KBM-7 (cell line): ENCODE measurements around the gene PREB.
A peak's percentile ranks its signal among the peaks of the same experiment; 100 is the strongest.

ENCODE experiments used
- DNase-seq: peaks from one replicate; pipeline ENCODE4 v3.0.0-alpha.2; 2015
- in situ Hi-C: fragments of 300-500 bp; cut with MboI; formaldehyde crosslinking; loops from 2 replicates; pipeline ENCODE4 v1.14.3; 2020; ENCODE audit warnings: low sequenced_read_pairs, low pct_unique_long_range_greater_than_20kb, mixed read lengths

The PREB gene

DNA sequence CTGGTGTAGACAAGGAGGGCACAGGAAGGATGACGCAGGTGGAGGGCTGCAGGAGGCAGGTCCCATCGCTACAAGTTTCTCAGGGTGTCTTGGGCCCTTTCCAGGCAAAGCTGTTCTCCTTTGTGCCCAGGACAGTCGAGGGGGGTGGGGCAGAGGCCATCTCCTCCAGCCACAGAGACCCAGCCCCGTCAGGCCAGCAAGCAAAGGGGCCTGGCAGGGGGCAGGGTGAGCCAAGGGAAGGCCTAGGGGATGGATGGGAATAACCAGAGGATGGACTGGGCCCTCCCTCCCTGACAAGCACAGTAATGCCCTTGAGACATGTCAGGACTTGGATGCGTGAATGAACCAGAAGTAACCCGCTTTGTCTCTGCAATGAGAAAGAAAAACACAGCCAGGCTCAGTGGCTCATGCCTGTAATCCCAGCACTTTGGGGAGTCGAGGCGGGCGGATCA is 20.7 kb upstream of the PREB start:
- in situ Hi-C loops = no loop called here
- no peak for DNase-seq

GRCh38 chr2:27154488-27154887 is 20.1 kb upstream of the PREB start:
- in situ Hi-C loops = no loop called here

DNA sequence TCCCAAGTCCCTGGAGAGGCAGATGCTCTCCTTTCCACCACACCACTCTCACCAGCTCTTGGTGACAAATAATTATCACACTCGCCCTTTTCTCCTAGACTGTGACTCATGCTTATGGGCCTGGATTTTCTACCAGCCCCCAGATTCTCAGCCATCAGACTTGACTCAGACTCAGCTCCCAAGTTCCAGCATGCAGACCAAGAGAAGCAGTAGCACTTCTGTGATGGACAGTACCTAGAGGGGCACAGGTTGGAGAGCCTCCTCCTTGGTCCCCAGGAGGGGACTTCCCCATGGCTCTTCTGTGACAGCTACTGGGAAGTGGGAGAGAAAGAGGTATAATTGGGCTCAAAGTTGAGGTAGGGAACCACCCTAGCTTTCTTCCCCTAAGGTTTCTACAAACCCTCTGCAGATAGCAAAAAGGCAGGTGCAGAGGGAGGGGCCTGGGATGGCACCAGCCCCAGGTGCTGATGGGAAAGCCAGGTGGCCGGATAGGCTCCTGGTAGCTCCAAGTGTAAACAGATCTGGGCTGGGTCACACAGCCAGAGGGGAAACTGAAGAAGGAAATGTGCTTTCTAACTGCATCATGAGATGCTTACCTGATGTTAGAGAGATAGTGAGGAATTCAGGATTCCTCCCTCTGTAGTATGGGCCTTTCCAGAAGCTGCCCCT is 18.5 kb upstream of the PREB start:
- in situ Hi-C loops = no loop called here
- no peak for DNase-seq

More at GRCh38 chr2:27154488-27154887, 20.1 kb upstream of the PREB start:
- DNase-seq = no peak

DNA sequence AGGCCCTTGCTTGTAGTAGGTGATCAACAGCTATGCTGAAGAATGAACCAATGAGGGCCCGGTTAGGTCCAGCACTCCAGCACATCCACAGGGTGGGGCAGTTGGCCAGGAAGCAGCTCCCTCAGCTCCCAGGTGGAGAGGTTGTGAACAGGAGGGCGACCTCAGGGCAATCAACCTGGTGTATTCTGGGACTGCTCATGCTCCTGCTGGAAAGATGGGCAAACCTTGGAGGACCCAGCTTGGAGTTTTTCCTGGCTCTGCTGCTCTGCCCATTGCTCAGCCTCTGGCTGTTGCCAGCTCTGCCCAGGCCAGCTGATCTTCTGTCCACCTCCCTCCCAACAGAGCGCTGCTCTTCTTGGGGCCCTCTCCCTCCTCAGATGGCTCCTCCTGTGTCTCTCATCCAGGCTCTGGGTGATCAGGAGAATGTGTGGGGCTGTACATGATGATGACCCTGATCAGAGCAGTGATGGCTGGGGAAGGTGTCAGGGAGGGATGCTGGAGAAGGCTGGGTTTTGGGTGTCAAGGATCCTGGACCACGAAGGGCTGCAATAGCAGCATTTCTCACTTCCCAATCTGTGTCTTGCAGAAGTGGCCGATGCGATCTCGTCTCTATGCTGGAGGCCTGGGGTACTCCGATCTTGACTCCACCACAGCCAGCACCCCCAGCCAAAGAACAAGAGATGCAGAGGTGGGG is 17.8 kb upstream of the PREB start:
- no peak for DNase-seq
- in situ Hi-C loops = no loop called here

DNA sequence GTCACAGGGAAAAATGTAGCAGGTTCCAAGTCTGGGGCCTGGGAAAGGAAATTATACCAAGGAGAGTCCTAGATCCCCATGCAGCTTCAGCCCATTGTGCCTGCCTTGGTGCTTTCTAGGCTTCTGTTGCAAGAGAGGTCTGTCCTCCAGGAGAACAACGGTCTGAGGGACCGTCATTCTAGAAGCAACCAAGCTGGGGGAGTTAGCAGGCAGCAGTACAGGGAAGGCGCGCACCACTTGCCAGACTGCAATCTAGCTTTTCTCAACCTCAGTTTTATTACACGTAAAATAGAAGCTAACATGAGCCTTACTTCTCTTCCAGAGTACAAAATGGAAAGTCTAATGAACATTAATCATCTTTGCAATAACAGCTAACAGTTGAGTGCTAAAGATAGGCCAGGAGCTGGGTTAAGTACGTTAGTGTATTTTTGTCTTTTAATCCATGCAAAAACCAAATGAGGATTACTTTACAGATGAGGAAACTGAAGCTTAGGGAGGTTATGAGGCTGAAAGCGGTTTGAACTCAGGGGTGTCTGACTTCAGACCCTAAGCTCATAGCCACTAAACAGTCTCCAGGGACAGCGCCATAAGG is 16.3 kb upstream of the PREB start:
- in situ Hi-C loops = no loop called here
- no peak for DNase-seq

DNA sequence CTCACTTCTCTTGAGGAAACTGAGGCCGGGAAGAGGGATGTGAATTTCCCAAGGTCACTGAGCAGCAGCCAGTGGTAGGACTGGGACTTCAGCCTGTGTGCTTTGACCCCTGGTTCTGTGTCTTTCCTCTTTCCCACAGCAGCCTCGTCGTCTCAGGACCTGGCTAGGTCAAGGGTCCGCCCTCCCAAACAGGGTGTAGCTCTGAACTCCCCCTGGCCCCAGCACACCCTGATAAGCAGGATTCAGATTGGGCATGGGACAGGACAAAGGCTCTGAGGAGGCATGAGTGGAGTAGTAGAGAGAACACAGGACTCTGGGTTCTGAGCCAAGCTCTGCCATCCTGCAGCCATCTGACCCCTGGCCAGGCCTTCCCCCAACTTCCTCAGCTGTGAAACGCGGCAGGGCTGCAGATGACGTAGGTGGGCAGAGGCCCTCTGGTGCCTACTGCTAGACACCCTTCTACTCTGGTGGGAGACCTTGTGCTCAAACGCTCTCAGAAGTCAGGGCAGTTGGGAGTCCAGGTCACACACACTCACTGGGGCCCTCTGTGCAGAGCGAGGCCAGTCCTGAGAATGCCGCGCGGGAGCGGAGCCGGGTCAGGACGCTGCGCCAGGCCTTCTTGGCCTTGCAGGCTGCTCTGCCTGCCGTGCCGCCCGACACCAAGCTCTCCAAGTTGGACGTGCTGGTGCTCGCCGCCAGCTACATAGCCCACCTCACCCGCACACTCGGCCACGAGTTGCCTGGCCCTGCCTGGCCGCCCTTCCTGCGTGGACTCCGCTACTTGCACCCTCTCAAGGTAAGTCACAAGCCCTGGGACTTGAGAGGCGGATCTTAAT is 15.4 kb upstream of the PREB start:
- in situ Hi-C loops = no loop called here
- DNase-seq = no peak

- in situ Hi-C loops = no loop called here
- DNase-seq = no peak
These were observed 14.5 kb upstream of the PREB start, which contains the start of gene TCF23 for GRCh38 chr2:27148801-27149439. Gene TCF23 (plus strand): TSS chr2:27149004. CDS start chr2:27149134, 130 bp downstream.

GRCh38 chr2:27147935-27148334 is 13.5 kb upstream of the PREB start:
- DNase-seq = no peak
- in situ Hi-C loops = no loop called here

- no peak for DNase-seq
- in situ Hi-C loops = no loop called here
These were observed 11.2 kb upstream of the PREB start for GRCh38 chr2:27145682-27146081.

- in situ Hi-C loops = no loop called here
These were observed 8.8 kb upstream of the PREB start for GRCh38 chr2:27143285-27143684.

GRCh38 chr2:27139310-27139709 is 4.9 kb upstream of the PREB start, which contains the start of gene PRR30:
Gene PRR30 (minus strand): TSS chr2:27139410. CDS start chr2:27138329, 1,081 bp downstream.
- in situ Hi-C loops = no loop called here
- DNase-seq = no peak

More at GRCh38 chr2:27143285-27143684, 8.8 kb upstream of the PREB start:
- DNase-seq = no peak

DNA sequence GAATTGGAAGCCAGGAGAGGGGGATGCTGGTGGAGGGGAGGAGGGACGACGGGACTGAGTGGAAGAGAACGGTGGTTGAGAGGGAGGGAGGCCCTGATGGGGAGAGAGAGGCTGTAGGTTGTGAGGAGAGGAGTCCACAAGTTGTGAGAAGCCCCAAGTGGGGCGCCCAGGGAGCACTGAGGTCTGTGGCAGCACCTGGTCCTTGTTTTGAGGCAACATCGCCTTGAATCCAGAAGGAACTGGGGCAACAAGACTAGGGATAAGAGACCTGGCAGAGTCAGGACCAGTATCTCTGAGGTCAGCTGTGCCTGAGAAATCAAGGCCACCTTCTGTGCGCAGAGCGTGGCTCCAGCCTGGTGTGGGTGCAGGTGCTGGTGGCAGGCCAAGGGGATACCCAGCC is 3.7 kb upstream of the PREB start:
- in situ Hi-C loops = no loop called here

GRCh38 chr2:27137322-27137935 is 3.0 kb upstream of the PREB start:
- no peak for DNase-seq
- in situ Hi-C loops = no loop called here

More for the DNA sequence above, 3.7 kb upstream of the PREB start:
- DNase-seq = no peak

- in situ Hi-C loops = no loop called here
- no peak for DNase-seq
These were observed 2.3 kb upstream of the PREB start for GRCh38 chr2:27136751-27137150.

DNA sequence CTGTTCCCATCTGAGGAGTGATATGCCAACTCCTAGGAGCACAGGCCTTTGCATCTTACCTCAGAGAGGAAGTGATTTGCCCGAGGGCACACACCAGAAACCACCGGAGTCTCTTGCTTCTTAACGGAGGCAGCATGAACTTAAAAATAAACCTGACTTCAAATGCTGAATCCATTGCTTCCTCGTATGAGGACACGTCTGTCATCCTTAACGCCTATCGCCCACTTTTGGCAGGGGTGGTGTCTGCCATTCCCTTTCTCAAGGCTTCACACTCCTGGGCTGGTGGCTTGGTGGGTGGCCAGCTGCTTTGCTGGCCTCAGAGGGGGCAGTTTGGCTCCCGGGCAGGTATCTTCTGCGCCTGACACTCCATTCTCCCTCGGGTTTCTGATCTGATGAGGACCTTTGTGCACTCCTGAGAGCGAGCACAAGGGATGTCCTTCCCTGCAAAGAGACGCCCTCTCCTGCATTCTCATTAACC is 1.1 kb upstream of the PREB start:
- no peak for DNase-seq
- in situ Hi-C loops = no loop called here

GRCh38 chr2:27134781-27135477 is 493 bp upstream of the PREB start:
- DNase-seq = no peak
- in situ Hi-C loops = no loop called here

GRCh38 chr2:27133195-27133875 is 1.1 kb downstream of the PREB start:
- DNase-seq = peak; percentile 19
- in situ Hi-C loops = no loop called here
